Activated CD4-positive, alpha-beta T cell treated with anti-CD3 and anti-CD28 coated beads, Interleukin-2, amount 50 U/mL, for 16 hours (primary cell): ENCODE results near the gene FTCD.
"Not testable (repeated sequence)": the region's sequence is repeated elsewhere in the genome, so short reads cannot be mapped to it uniquely, and the experiment has no call there.

Experiments
- DNase-seq: peaks from one replicate; pipeline ENCODE4 v3.0.0-alpha.2; 2020

FTCD gene

GRCh38 chr21:46152927-46153246, 2.5 kb downstream of the FTCD start:
- DNase-seq = no peak

- no peak for DNase-seq
Measured at GRCh38 chr21:46151989-46152926, 3.1 kb downstream of the FTCD start.

- no peak for DNase-seq
Measured at GRCh38 chr21:46151261-46151988, 4.0 kb downstream of the FTCD start.

GRCh38 chr21:46150491-46151121, 4.8 kb downstream of the FTCD start:
- no peak for DNase-seq

- no peak for DNase-seq
Measured at GRCh38 chr21:46150073-46150472, 5.3 kb downstream of the FTCD start.

- DNase-seq = no peak
Measured at GRCh38 chr21:46149205-46149901, 6.0 kb downstream of the FTCD start.

- DNase-seq = no peak
Measured at GRCh38 chr21:46148106-46148505, 7.3 kb downstream of the FTCD start.

- DNase-seq = peak; percentile 50
Measured at GRCh38 chr21:46147429-46147828, 8.0 kb downstream of the FTCD start.

GRCh38 chr21:46146856-46147255, 8.5 kb downstream of the FTCD start:
- DNase-seq = no peak

- DNase-seq = no peak
Measured at GRCh38 chr21:46145840-46146691, 9.3 kb downstream of the FTCD start.

- DNase-seq = no peak
Measured at GRCh38 chr21:46145159-46145839, 10.1 kb downstream of the FTCD start.

- no peak for DNase-seq
Measured at GRCh38 chr21:46144464-46145070, 10.8 kb downstream of the FTCD start.

GRCh38 chr21:46142582-46143473, 12.6 kb downstream of the FTCD start:
- peak; percentile 21 for DNase-seq

- DNase-seq = no peak
Measured at GRCh38 chr21:46141767-46142581, 13.4 kb downstream of the FTCD start.

GRCh38 chr21:46140352-46141003, 14.9 kb downstream of the FTCD start:
- not testable (repeated sequence) for DNase-seq

- no peak for DNase-seq
Measured at GRCh38 chr21:46139686-46140085, 15.7 kb downstream of the FTCD start.

- no peak for DNase-seq
Measured at GRCh38 chr21:46138383-46138970, 16.9 kb downstream of the FTCD start.

GRCh38 chr21:46137908-46138307, 17.5 kb downstream of the FTCD start:
- DNase-seq = no peak
